Measurements from ENCODE around the gene CD72.
A peak's percentile ranks its signal among the peaks of the same experiment; 100 is the strongest.
"Not testable (repeated sequence)": the region's sequence is repeated elsewhere in the genome, so short reads cannot be mapped to it uniquely, and the experiment has no call there.

The CD72 gene

GRCh38 chr9:35604578-35605350 is 13.4 kb downstream of the CD72 start, which contains the start of gene TESK1:
Gene TESK1 (plus strand): TSS chr9:35605262. CDS start chr9:35605620, 358 bp downstream.
- H3K36me3 ChIP-seq (ENCODE audit: insufficient read depth, low read length): peaks cover 22% of the 10 kb centered on the region
- peak within 1 kb of the TSS; percentile 53; the same call in 1 of the 2 replicates for H3K27ac ChIP-seq (ENCODE audit: low read depth, low read length)
- H3K4me1 ChIP-seq (ENCODE audit: insufficient read depth, low read length): peaks cover 12% of the 10 kb centered on the region
- H3K4me3 ChIP-seq (ENCODE audit: low read length): peak within 1 kb of the TSS; percentile 54
- 1% methylated on average over 55 of the region's 55 CpGs for WGBS
- no peaks in the 10 kb centered on the region for H3K27me3 ChIP-seq (ENCODE audit: insufficient read depth, low read length)
- H3K9ac ChIP-seq (ENCODE audit: low read depth, low read length): peak within 1 kb of the TSS; percentile 67
- H3K9me3 ChIP-seq (ENCODE audit: insufficient read depth, low read depth, low read length): no peaks in the 10 kb centered on the region

GRCh38 chr9:35603986-35604577 is 14.1 kb downstream of the CD72 start:
- H3K9ac ChIP-seq (ENCODE audit: low read depth, low read length): peak overlapping the region; percentile 76
- under 1% methylated on average over 41 of the region's 41 CpGs for WGBS
- peaks cover 12% of the 10 kb centered on the region for H3K4me1 ChIP-seq (ENCODE audit: insufficient read depth, low read length)
- H3K4me3 ChIP-seq (ENCODE audit: low read length): peak overlapping the region; percentile 66
- H3K36me3 ChIP-seq (ENCODE audit: insufficient read depth, low read length): peaks cover 16% of the 10 kb centered on the region
- H3K9me3 ChIP-seq (ENCODE audit: insufficient read depth, low read depth, low read length): no peaks in the 10 kb centered on the region
- peak overlapping the region; percentile 53; the same call in 1 of the 2 replicates for H3K27ac ChIP-seq (ENCODE audit: low read depth, low read length)
- no peaks in the 10 kb centered on the region for H3K27me3 ChIP-seq (ENCODE audit: insufficient read depth, low read length)

- H3K36me3 ChIP-seq (ENCODE audit: insufficient read depth, low read length): peaks cover 10% of the 10 kb centered on the region
- peak overlapping the region; percentile 66 for H3K4me3 ChIP-seq (ENCODE audit: low read length)
- H3K27ac ChIP-seq (ENCODE audit: low read depth, low read length): peak overlapping the region; percentile 53; the same call in 1 of the 2 replicates
- 53% methylated on average over 18 of the region's 18 CpGs for WGBS
- no peaks in the 10 kb centered on the region for H3K9me3 ChIP-seq (ENCODE audit: insufficient read depth, low read depth, low read length)
- H3K9ac ChIP-seq (ENCODE audit: low read depth, low read length): peak overlapping the region; percentile 76
- peaks cover 12% of the 10 kb centered on the region for H3K4me1 ChIP-seq (ENCODE audit: insufficient read depth, low read length)
- H3K27me3 ChIP-seq (ENCODE audit: insufficient read depth, low read length): no peaks in the 10 kb centered on the region
Measured at GRCh38 chr9:35603506-35603985, 14.7 kb downstream of the CD72 start.

GRCh38 chr9:35599763-35600604 is 18.2 kb downstream of the CD72 start:
- Histone ChIP-seq H3K4me1 (ENCODE audit: insufficient read depth, low read length) (peaks cover 4% of the 10 kb centered on the region; the same call in 1 of the 2 replicates), H3K27ac (ENCODE audit: low read depth, low read length) (no peak overlapping the region), H3K27me3 (ENCODE audit: insufficient read depth, low read length) (no peaks in the 10 kb centered on the region), H3K9me3 (ENCODE audit: insufficient read depth, low read depth, low read length) (no peaks in the 10 kb centered on the region), H3K36me3 (ENCODE audit: insufficient read depth, low read length) (no peaks in the 10 kb centered on the region), H3K9ac (ENCODE audit: low read depth, low read length) (no peak overlapping the region), H3K4me3 (ENCODE audit: low read length) (no peak overlapping the region)
- 72% methylated on average over 14 of the region's 14 CpGs for WGBS

- 88% methylated on average over 11 of the region's 11 CpGs for WGBS
Measured at GRCh38 chr9:35598866-35599590, 19.2 kb downstream of the CD72 start.

GRCh38 chr9:35596907-35597306 is 21.3 kb downstream of the CD72 start:
- H3K9me3 ChIP-seq (ENCODE audit: insufficient read depth, low read depth, low read length); H3K27ac ChIP-seq (ENCODE audit: low read depth, low read length); H3K27me3 ChIP-seq (ENCODE audit: insufficient read depth, low read length); H3K36me3 ChIP-seq (ENCODE audit: insufficient read depth, low read length); H3K4me3 ChIP-seq (ENCODE audit: low read length); H3K4me1 ChIP-seq (ENCODE audit: insufficient read depth, low read length); H3K9ac ChIP-seq (ENCODE audit: low read depth, low read length): not testable (repeated sequence)
- WGBS: 93% methylated on average over 2 of the region's 2 CpGs

More at GRCh38 chr9:35598866-35599590, 19.2 kb downstream of the CD72 start:
- Histone ChIP-seq H3K4me3 (ENCODE audit: low read length) (peak overlapping the region; percentile 14; the same call in 1 of the 2 replicates), H3K4me1 (ENCODE audit: insufficient read depth, low read length) (peaks cover 4% of the 10 kb centered on the region; the same call in 1 of the 2 replicates), H3K27me3 (ENCODE audit: insufficient read depth, low read length) (no peaks in the 10 kb centered on the region), H3K36me3 (ENCODE audit: insufficient read depth, low read length) (no peaks in the 10 kb centered on the region), H3K9me3 (ENCODE audit: insufficient read depth, low read depth, low read length) (0 out of 2 replicates have a peak, but pooled peaks cover 4% of the 10 kb centered on the region), H3K9ac (ENCODE audit: low read depth, low read length) (no peak overlapping the region), H3K27ac (ENCODE audit: low read depth, low read length) (no peak overlapping the region)

- H3K4me3 ChIP-seq (ENCODE audit: low read length): no peak overlapping the region
- H3K36me3 ChIP-seq (ENCODE audit: insufficient read depth, low read length): no peaks in the 10 kb centered on the region
- H3K9ac ChIP-seq (ENCODE audit: low read depth, low read length): no peak overlapping the region
- peaks cover 6% of the 10 kb centered on the region; the same call in 1 of the 2 replicates for H3K9me3 ChIP-seq (ENCODE audit: insufficient read depth, low read depth, low read length)
- no peaks in the 10 kb centered on the region for H3K4me1 ChIP-seq (ENCODE audit: insufficient read depth, low read length)
- H3K27ac ChIP-seq (ENCODE audit: low read depth, low read length): no peak overlapping the region
- no peaks in the 10 kb centered on the region for H3K27me3 ChIP-seq (ENCODE audit: insufficient read depth, low read length)
- WGBS: 96% methylated on average over 4 of the region's 4 CpGs
Measured at GRCh38 chr9:35594471-35594870, 23.7 kb downstream of the CD72 start.

GRCh38 chr9:35593581-35593980 is 24.6 kb downstream of the CD72 start:
- no peak overlapping the region for H3K9ac ChIP-seq (ENCODE audit: low read depth, low read length)
- peaks cover 6% of the 10 kb centered on the region; the same call in 1 of the 2 replicates for H3K9me3 ChIP-seq (ENCODE audit: insufficient read depth, low read depth, low read length)
- no peak overlapping the region for H3K4me3 ChIP-seq (ENCODE audit: low read length)
- no peaks in the 10 kb centered on the region for H3K4me1 ChIP-seq (ENCODE audit: insufficient read depth, low read length)
- H3K36me3 ChIP-seq (ENCODE audit: insufficient read depth, low read length): no peaks in the 10 kb centered on the region
- no peaks in the 10 kb centered on the region for H3K27me3 ChIP-seq (ENCODE audit: insufficient read depth, low read length)
- H3K27ac ChIP-seq (ENCODE audit: low read depth, low read length): no peak overlapping the region

- H3K27ac ChIP-seq (ENCODE audit: low read depth, low read length); H3K36me3 ChIP-seq (ENCODE audit: insufficient read depth, low read length); H3K9ac ChIP-seq (ENCODE audit: low read depth, low read length); H3K4me1 ChIP-seq (ENCODE audit: insufficient read depth, low read length); H3K27me3 ChIP-seq (ENCODE audit: insufficient read depth, low read length); H3K9me3 ChIP-seq (ENCODE audit: insufficient read depth, low read depth, low read length); H3K4me3 ChIP-seq (ENCODE audit: low read length): not testable (repeated sequence)
- 95% methylated on average over 5 of the region's 5 CpGs for WGBS
Measured at GRCh38 chr9:35588506-35588905, 29.7 kb downstream of the CD72 start.

GRCh38 chr9:35584681-35585080 is 33.5 kb downstream of the CD72 start:
- H3K4me1 ChIP-seq (ENCODE audit: insufficient read depth, low read length); H3K27ac ChIP-seq (ENCODE audit: low read depth, low read length); H3K27me3 ChIP-seq (ENCODE audit: insufficient read depth, low read length); H3K36me3 ChIP-seq (ENCODE audit: insufficient read depth, low read length); H3K4me3 ChIP-seq (ENCODE audit: low read length); H3K9ac ChIP-seq (ENCODE audit: low read depth, low read length): not testable (repeated sequence)
- 94% methylated on average over 3 of the region's 3 CpGs for WGBS
- peaks cover 20% of the 10 kb centered on the region for H3K9me3 ChIP-seq (ENCODE audit: insufficient read depth, low read depth, low read length)

Measured in HUES64 (cell line).